ENCODE measurements around the gene SHROOM3. TPM values are rescaled to one million over a fixed set of nuclear protein-coding genes. Genes with fewer than 3 reads are reported as not detected.

SHROOM3 gene
- total and polyA plus RNA-seq, 2 donors (not counting 1 experiment from before 2014, with no cell fraction given) = 0.91 to 1.5 TPM

GRCh38 chr4:76559236-76560071 is 124.4 kb downstream of the SHROOM3 start:
- Histone ChIP-seq H4K20me1 (ENCODE audit: control insufficient read depth, insufficient read depth, low read length, poor library complexity, severe bottlenecking) (no peaks in the 10 kb centered on the region), H3K9me3 (ENCODE audit: control extremely low read depth in 1 of 3, control insufficient read depth in 2 of 3, insufficient read depth in 1 of 3, low read length in 2 of 3) (peaks cover 0 to 8% (median 0%) of the 10 kb centered on the region in 3 donors), H3K9ac (ENCODE audit: low read length) (no peak overlapping the region), H3K27ac (ENCODE audit: low read length in 2 of 2) (no peak overlapping the region), H3K4me3 (ENCODE audit: control extremely low read depth in 1 of 5, extremely low read depth in 1 of 5, insufficient read depth in 1 of 5, low read depth in 2 of 5, low read length in 4 of 5) (no peak overlapping the region), H3K27me3 (replicated peaks in 1 of 4; ENCODE audit: control extremely low read depth in 1 of 4, control insufficient read depth in 3 of 4, insufficient read depth in 4 of 4, low read length in 3 of 4) (no peaks in the 10 kb centered on the region), H2AFZ (ENCODE audit: insufficient read depth, low read depth, low read length, poor library complexity, severe bottlenecking) (no peak overlapping the region), H3K4me2 (replicated peaks; ENCODE audit: low read depth, low read length, poor library complexity, severe bottlenecking) (no peak overlapping the region), H3K36me3 (replicated peaks in 1 of 2; ENCODE audit: control extremely low read depth in 1 of 2, control insufficient read depth in 1 of 2, extremely low read depth in 1 of 2, insufficient read depth in 2 of 2, low read length in 1 of 2) (no peaks in the 10 kb centered on the region), H3K4me1 (ENCODE audit: control insufficient read depth in 2 of 2, insufficient read depth in 2 of 2, low read length in 2 of 2) (no peaks in the 10 kb centered on the region), H3K79me2 (ENCODE audit: control insufficient read depth, insufficient read depth, low read length) (no peaks in the 10 kb centered on the region)
- WGBS (ENCODE audit: insufficient coverage) = 86% methylated on average over 5 of the region's 13 CpGs
- H3K27me3 Mint-ChIP-seq = peaks cover 4% of the 10 kb centered on the region
- intact Hi-C loops (cut with micrococcal nuclease) = no loop called here
- H3K9me3 Mint-ChIP-seq (ENCODE audit: insufficient read depth) = no peaks in the 10 kb centered on the region
- no peaks in the 10 kb centered on the region for H3K4me1 Mint-ChIP-seq
- H3K27ac Mint-ChIP-seq = no peak overlapping the region
- no peak for TF ChIP-seq CTCF (IDR thresholded peaks at IDR 0.05)
- POLR2A ChIA-PET = no interaction called here
- H3K4me3 Mint-ChIP-seq = no peak overlapping the region
- ATAC-seq (ENCODE audit: low read depth) (no peak), DNase-seq (no peak)
- CTCF ChIA-PET = no interaction called here

- CTCF ChIA-PET = interaction anchor here (1.5 kb wide), 1 partner anchor 24 kb away, joined by 3 read pairs; no protein-coding TSS in a partner anchor
- no peaks in the 10 kb centered on the region for H3K36me3 ChIP-seq (replicated peaks in 1 of 2; ENCODE audit: control extremely low read depth in 1 of 2, control insufficient read depth in 1 of 2, extremely low read depth in 1 of 2, insufficient read depth in 2 of 2, low read length in 1 of 2)
- H3K27me3 Mint-ChIP-seq = peaks cover 4% of the 10 kb centered on the region
- intact Hi-C loops (cut with micrococcal nuclease) = no loop called here
- H4K20me1 ChIP-seq (ENCODE audit: control insufficient read depth, insufficient read depth, low read length, poor library complexity, severe bottlenecking) = no peaks in the 10 kb centered on the region
- no peaks in the 10 kb centered on the region for H3K79me2 ChIP-seq (ENCODE audit: control insufficient read depth, insufficient read depth, low read length)
- H3K9me3 Mint-ChIP-seq (ENCODE audit: insufficient read depth) = no peaks in the 10 kb centered on the region
- H3K4me3 ChIP-seq (ENCODE audit: control extremely low read depth in 1 of 5, extremely low read depth in 1 of 5, insufficient read depth in 1 of 5, low read depth in 2 of 5, low read length in 4 of 5) = no peak overlapping the region
- no CpG with 5 or more reads among the region's 2 CpGs for WGBS (ENCODE audit: insufficient coverage)
- H3K4me2 ChIP-seq (replicated peaks; ENCODE audit: low read depth, low read length, poor library complexity, severe bottlenecking) = no peak overlapping the region
- no peak for TF ChIP-seq EZH2 (IDR thresholded peaks at IDR 0.05; ENCODE audit: borderline replicate concordance, insufficient read depth, low read depth, low read length, poor library complexity, severe bottlenecking)
- TF ChIP-seq CTCF (IDR thresholded peaks at IDR 0.05) = no peak
- H3K27ac ChIP-seq (ENCODE audit: low read length in 2 of 2) = no peak overlapping the region
- DNase-seq = no peak
- POLR2A ChIA-PET = no interaction called here
- H3K9ac ChIP-seq (ENCODE audit: low read length) = no peak overlapping the region
- H2AFZ ChIP-seq (ENCODE audit: insufficient read depth, low read depth, low read length, poor library complexity, severe bottlenecking) = no peak overlapping the region
- H3K27me3 ChIP-seq (replicated peaks in 1 of 4; ENCODE audit: control extremely low read depth in 1 of 4, control insufficient read depth in 3 of 4, insufficient read depth in 4 of 4, low read length in 3 of 4) = no peaks in the 10 kb centered on the region
- no peaks in the 10 kb centered on the region for H3K9me3 ChIP-seq (ENCODE audit: control extremely low read depth in 1 of 3, control insufficient read depth in 2 of 3, insufficient read depth in 1 of 3, low read length in 2 of 3)
- H3K27ac Mint-ChIP-seq = no peak overlapping the region
- no peaks in the 10 kb centered on the region for H3K4me1 Mint-ChIP-seq
- no peaks in the 10 kb centered on the region for H3K4me1 ChIP-seq (ENCODE audit: control insufficient read depth in 2 of 2, insufficient read depth in 2 of 2, low read length in 2 of 2)
- ATAC-seq (ENCODE audit: low read depth) = no peak
- no peak overlapping the region for H3K4me3 Mint-ChIP-seq
These were observed 127.1 kb downstream of the SHROOM3 start for GRCh38 chr4:76562161-76562560.
